Prostate gland (tissue), 2 donors: Measurements from ENCODE around the gene NEB. TPM values are rescaled to one million over a fixed set of nuclear protein-coding genes. Genes with fewer than 3 reads are reported as not detected.
"Not testable (repeated sequence)": the region's sequence is repeated elsewhere in the genome, so short reads cannot be mapped to it uniquely, and the experiment has no call there.

Source experiments
- DNase-seq: peaks from one replicate; pipeline ENCODE4 v3.0.0-alpha.2; 2019; ENCODE audit warnings: low spot score
- H3K27ac ChIP-seq, 2 donors: fragments of 200-600 bp; sonication (generic); 2 replicates each; pipeline ENCODE4 v1.5.1; 2017 to 2019
- H3K27me3 ChIP-seq: fragments of 200-600 bp; sonication (generic); replicated peaks from 2 replicates; pipeline ENCODE4 v1.5.1; 2019; ENCODE audit not compliant: insufficient read depth
- H3K36me3 ChIP-seq, 2 donors: fragments of 200-600 bp; sonication (generic); 1 replicate in 1 of 2; 2 replicates in 1 of 2; pipeline versions ENCODE4 v1.5.1 to v1.8.1; 2017 to 2019
- H3K4me1 ChIP-seq: fragments of 200-600 bp; sonication (generic); replicated peaks from 2 replicates; pipeline ENCODE4 v1.5.1; 2019
- H3K4me3 ChIP-seq, 2 donors: fragments of 200-600 bp; sonication (generic); 2 replicates each; pipeline ENCODE4 v1.5.1; 2017 to 2019
- H3K9me3 ChIP-seq: fragments of 200-600 bp; sonication (generic); 2 replicates; pipeline ENCODE4 v1.5.1; 2017
- CTCF ChIP-seq, 4 experiments: fragments of 200-600 bp in 2 of 4; fragments of 450-650 bp in 2 of 4; sonication (generic) in 2 of 4; IDR thresholded peaks; 1 replicate in 3 of 4; 2 replicates in 1 of 4; pipeline ENCODE4 v1.5.1; 2016 to 2019; ENCODE audit warnings: antibody characterized with exemption in 4 of 4, mild to moderate bottlenecking in 2 of 4, moderate library complexity in 2 of 4
- POLR2A ChIP-seq: fragments of 450-650 bp; IDR thresholded peaks from one replicate; pipeline ENCODE4 v1.6.1; 2016; ENCODE audit warnings: antibody characterized with exemption, mild to moderate bottlenecking
- POLR2AphosphoS5 ChIP-seq: sonication (generic); formaldehyde crosslinking; IDR thresholded peaks from one replicate; pipeline ENCODE4 v1.6.1; 2017; ENCODE audit warnings: antibody characterized with exemption
- WGBS: methylation state at CpG from one replicate; pipeline ENCODE4 v1.1.5; 2018; 5-methylcytosine and 5-hydroxymethylcytosine counted together
- intact Hi-C: fragments of 100-400 bp; cut with DNase I; formaldehyde crosslinking; loops from one replicate; pipeline ENCODE4 v1.14.2; 2022
- total RNA-seq, 2 donors: library from RNA; depleted of rRNA; stranded (reverse); fragments of >200 nt; gene quantifications; one replicate each; pipeline ENCODE4 v1.1.0, GENCODE V29; 2016

NEB gene
- total RNA-seq, 2 donors from 2014 or later = 7.3 to 57.9 TPM

GRCh38 chr2:151568501-151568900 lies 165.8 kb downstream of the NEB start:
- intact Hi-C loops = no loop called here
- DNase-seq = no peak
- no peak overlapping the region for H3K4me3 ChIP-seq
- no peaks in the 10 kb centered on the region for H3K27me3 ChIP-seq
- TF ChIP-seq POLR2AphosphoS5 = no peak
- no peak for TF ChIP-seq POLR2A
- no peak for TF ChIP-seq CTCF (IDR thresholded peaks at IDR 0.05)
- WGBS = 86% methylated on average over 7 of the region's 7 CpGs
- no peak overlapping the region for H3K27ac ChIP-seq
- no peaks in the 10 kb centered on the region for H3K36me3 ChIP-seq
- no peaks in the 10 kb centered on the region for H3K9me3 ChIP-seq
- H3K4me1 ChIP-seq = no peaks in the 10 kb centered on the region

DNA sequence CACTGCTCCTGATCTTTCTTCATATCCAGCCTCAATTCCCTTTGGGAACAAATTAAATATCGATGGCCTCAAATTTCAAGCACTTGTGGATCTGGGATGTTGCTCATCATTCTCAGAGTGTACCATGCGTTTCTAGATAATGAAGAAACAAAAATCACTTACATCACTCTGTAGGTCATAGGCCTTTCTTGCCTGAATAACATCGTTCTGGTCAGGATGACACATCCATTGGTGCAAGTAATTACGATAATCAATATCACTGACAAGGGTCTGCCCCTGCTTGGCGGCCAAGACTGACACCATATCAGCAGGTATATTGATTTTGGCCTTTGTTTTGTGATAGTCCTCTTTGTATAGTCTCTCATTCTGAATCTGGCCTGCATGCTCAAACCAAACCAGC lies 167.3 kb downstream of the NEB start:
- Histone ChIP-seq H3K27me3 (no peaks in the 10 kb centered on the region), H3K27ac (no peak overlapping the region), H3K9me3 (no peaks in the 10 kb centered on the region), H3K4me3 (no peak overlapping the region), H3K36me3 (no peaks in the 10 kb centered on the region), H3K4me1 (no peaks in the 10 kb centered on the region)
- no peak for TF ChIP-seq CTCF (IDR thresholded peaks at IDR 0.05)
- no peak for TF ChIP-seq POLR2AphosphoS5
- no peak for TF ChIP-seq POLR2A
- intact Hi-C loops = no loop called here
- WGBS = 93% methylated on average over 5 of the region's 5 CpGs
- no peak for DNase-seq

DNA sequence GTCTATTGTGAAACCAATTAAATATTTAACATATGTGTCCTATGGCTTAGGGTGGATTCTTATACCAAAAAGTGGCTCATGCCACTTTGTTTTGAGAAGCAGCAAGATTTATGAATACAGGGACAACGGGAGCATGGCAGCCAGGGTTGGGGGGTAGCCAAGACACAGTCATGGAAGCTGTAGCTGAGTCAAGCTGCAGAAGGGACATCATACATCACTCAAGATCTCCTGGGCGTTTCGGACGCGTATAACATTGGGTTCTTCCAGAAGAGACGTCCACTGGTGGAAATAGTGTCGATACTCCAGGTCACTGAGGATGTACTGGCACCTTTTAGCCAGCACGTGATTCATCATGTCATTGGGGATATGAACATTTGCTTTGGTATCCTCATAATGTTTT lies 171.9 kb downstream of the NEB start:
- 94% methylated on average over 8 of the region's 8 CpGs for WGBS
- H3K4me1 ChIP-seq = no peaks in the 10 kb centered on the region
- DNase-seq = no peak
- no peaks in the 10 kb centered on the region for H3K9me3 ChIP-seq
- intact Hi-C loops = no loop called here
- no peaks in the 10 kb centered on the region for H3K36me3 ChIP-seq
- no peak overlapping the region for H3K4me3 ChIP-seq
- TF ChIP-seq CTCF (IDR thresholded peaks at IDR 0.05) (no peak), POLR2AphosphoS5 (no peak), POLR2A (no peak)
- H3K27me3 ChIP-seq = no peaks in the 10 kb centered on the region
- no peak overlapping the region for H3K27ac ChIP-seq

GRCh38 chr2:151560289-151560688 lies 174.0 kb downstream of the NEB start:
- intact Hi-C loops = no loop called here
- TF ChIP-seq POLR2A = no peak
- TF ChIP-seq CTCF (IDR thresholded peaks at IDR 0.05) = no peak
- TF ChIP-seq POLR2AphosphoS5 = no peak
- H3K27ac ChIP-seq = no peak overlapping the region
- no peaks in the 10 kb centered on the region for H3K27me3 ChIP-seq
- no peaks in the 10 kb centered on the region for H3K36me3 ChIP-seq
- no peaks in the 10 kb centered on the region for H3K9me3 ChIP-seq
- H3K4me1 ChIP-seq = no peaks in the 10 kb centered on the region
- no peak for DNase-seq
- WGBS = 19% methylated on average over 3 of the region's 3 CpGs
- no peak overlapping the region for H3K4me3 ChIP-seq

- H3K27me3 ChIP-seq, H3K9me3 ChIP-seq, intact Hi-C loops, H3K4me3 ChIP-seq, H3K27ac ChIP-seq, H3K36me3 ChIP-seq, DNase-seq, H3K4me1 ChIP-seq: not testable (repeated sequence)
- 91% methylated on average over 2 of the region's 2 CpGs for WGBS
Observed at GRCh38 chr2:151559431-151559830, 174.8 kb downstream of the NEB start.

DNA sequence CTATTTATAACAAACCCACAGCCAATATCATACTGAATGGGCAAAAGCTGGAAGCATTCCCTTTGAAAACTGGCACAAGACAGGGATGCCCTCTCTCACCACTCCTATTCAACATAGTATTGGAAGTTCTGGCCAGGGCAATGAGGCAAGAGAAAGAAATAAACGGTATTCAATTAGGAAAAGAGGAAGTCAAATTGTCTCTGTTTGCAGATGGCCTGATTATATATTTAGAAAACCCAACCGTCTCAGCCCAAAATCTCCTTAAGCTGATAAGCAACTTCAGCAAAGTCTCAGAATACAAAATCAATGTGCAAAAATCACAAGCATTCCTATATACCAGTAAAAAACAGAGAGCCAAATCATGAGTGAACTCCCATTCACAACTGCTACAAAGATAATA lies 176.4 kb downstream of the NEB start:
- H3K4me3 ChIP-seq, H3K27ac ChIP-seq, H3K4me1 ChIP-seq, H3K36me3 ChIP-seq, intact Hi-C loops, DNase-seq, H3K27me3 ChIP-seq, H3K9me3 ChIP-seq: not testable (repeated sequence)
- 70% methylated on average over 2 of the region's 2 CpGs for WGBS
